OCI-LY1 (cell line): Measurements from ENCODE around the gene MYO1G.

ENCODE experiments used
- EZH2 ChIP-seq: fragments of 200-600 bp; sonication (generic), shearing (Covaris generic); IDR thresholded peaks from 2 replicates; pipeline ENCODE4 v1.8.0; 2017; ENCODE audit warnings: borderline replicate concordance, mixed run types, mild to moderate bottlenecking, antibody characterized with exemption, low read length, moderate library complexity, mixed read lengths
- TF ChIP-seq, protein P1 (sequence below): fragments of 200-600 bp; sonication (generic), shearing (Covaris generic); IDR thresholded peaks from 2 replicates; pipeline ENCODE4 v1.5.1; 2017; ENCODE audit warnings: mild to moderate bottlenecking, antibody characterized with exemption, low read length, moderate library complexity, mixed read lengths

DNA sequence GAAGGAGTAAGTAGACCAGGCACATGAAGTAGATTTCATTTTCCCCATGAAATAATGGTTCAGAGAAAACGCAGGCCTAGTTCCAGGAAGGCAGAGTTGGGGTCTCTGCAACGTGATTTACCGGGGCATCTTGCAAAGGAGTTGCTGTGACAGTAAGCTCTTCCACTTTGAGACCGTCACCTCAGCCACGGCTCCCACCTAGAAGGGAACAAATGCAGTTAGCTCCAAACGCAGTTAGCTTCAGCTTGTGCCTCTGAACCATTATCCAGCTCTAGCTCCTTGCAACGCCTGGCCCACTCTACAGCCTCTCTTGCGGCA lies 7.0 kb upstream of the MYO1G start:
- TF ChIP-seq, protein P1, sequence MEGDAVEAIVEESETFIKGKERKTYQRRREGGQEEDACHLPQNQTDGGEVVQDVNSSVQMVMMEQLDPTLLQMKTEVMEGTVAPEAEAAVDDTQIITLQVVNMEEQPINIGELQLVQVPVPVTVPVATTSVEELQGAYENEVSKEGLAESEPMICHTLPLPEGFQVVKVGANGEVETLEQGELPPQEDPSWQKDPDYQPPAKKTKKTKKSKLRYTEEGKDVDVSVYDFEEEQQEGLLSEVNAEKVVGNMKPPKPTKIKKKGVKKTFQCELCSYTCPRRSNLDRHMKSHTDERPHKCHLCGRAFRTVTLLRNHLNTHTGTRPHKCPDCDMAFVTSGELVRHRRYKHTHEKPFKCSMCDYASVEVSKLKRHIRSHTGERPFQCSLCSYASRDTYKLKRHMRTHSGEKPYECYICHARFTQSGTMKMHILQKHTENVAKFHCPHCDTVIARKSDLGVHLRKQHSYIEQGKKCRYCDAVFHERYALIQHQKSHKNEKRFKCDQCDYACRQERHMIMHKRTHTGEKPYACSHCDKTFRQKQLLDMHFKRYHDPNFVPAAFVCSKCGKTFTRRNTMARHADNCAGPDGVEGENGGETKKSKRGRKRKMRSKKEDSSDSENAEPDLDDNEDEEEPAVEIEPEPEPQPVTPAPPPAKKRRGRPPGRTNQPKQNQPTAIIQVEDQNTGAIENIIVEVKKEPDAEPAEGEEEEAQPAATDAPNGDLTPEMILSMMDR: no peak
- no peak for TF ChIP-seq EZH2
